Keratinocyte (primary cell): Measurements from ENCODE around the gene KIR3DL1.
"Not testable (repeated sequence)": the region's sequence is repeated elsewhere in the genome, so short reads cannot be mapped to it uniquely, and the experiment has no call there.

ENCODE experiments used
- CTCF ChIP-seq, 3 experiments: IDR thresholded peaks in 1 of 3; conservative IDR thresholded peaks in 1 of 3; optimal IDR thresholded peaks in 1 of 3; 2 replicates in 2 of 3; 3 replicates in 1 of 3; pipeline versions ENCODE3 to v1.5.1; 2011; ENCODE audit warnings: low read length in 3 of 3, mild to moderate bottlenecking in 3 of 3, moderate library complexity in 2 of 3, control low read depth in 1 of 3, inconsistent platforms in 1 of 3; ENCODE audit not compliant: insufficient read depth in 2 of 3; ENCODE audit errors: extremely low read depth in 1 of 3
- EZH2 ChIP-seq: IDR thresholded peaks from one replicate; pipeline ENCODE4 v1.6.1; 2012; ENCODE audit warnings: inconsistent platforms, mild to moderate bottlenecking, low read length, moderate library complexity

DNA sequence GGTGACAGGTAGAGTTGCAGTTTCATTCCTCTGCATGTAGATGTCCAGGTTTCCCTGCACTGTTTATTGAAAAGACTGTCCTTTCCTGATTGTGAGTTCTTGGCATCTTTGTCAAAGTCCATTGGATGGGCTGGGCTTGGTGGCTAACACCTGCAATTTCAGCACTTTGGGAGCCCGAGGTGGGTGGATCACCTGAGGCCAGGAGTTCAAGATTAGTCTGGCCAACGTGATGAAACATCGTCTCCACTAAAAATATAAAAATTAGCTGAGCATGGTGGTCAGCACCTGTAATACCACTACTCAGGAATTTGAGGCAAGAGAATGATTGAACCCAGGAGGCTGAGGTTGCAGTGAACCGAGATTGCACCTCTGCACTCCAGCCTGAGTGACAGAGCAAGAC is 38.4 kb upstream of the KIR3DL1 start:
- not testable (repeated sequence) for TF ChIP-seq CTCF (optimal IDR thresholded peaks at IDR 0.05 in 1 of 3, IDR thresholded peaks at IDR 0.05 in 1 of 3, conservative IDR thresholded peaks at IDR 0.05 in 1 of 3; ENCODE audit: extremely low read depth in 1 of 3, insufficient read depth in 2 of 3, low read length in 3 of 3); EZH2
